Measurements from ENCODE around the gene OPN3.

DNA sequence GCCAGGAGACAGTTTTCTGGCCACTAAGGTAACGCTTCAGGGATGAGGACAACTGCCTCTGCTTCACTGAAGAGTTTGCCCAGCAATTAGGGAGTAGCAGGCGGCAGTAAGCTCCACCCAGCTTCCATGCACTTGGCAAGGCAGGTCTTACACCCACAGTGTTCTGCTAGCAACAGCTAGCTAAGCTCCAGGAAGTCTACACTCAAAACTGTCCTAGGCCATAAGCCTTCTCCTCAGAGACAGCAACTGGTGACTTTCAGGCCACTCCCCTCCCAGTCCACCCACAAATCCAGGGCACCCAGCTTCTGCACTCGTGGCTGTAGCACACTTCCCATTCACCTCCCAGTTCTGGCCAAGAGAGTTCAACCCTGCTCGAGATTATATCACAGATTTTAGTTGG, 60.7 kb downstream of the OPN3 start:
- no peak for TF ChIP-seq YY2 (tag by site-specific recombination; IDR thresholded peaks at IDR 0.05)
- TF ChIP-seq, protein P1, sequence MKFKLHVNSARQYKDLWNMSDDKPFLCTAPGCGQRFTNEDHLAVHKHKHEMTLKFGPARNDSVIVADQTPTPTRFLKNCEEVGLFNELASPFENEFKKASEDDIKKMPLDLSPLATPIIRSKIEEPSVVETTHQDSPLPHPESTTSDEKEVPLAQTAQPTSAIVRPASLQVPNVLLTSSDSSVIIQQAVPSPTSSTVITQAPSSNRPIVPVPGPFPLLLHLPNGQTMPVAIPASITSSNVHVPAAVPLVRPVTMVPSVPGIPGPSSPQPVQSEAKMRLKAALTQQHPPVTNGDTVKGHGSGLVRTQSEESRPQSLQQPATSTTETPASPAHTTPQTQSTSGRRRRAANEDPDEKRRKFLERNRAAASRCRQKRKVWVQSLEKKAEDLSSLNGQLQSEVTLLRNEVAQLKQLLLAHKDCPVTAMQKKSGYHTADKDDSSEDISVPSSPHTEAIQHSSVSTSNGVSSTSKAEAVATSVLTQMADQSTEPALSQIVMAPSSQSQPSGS (tag by site-specific recombination; IDR thresholded peaks at IDR 0.05; ENCODE audit: low read depth), result no peak
- TF ChIP-seq, protein P2, sequence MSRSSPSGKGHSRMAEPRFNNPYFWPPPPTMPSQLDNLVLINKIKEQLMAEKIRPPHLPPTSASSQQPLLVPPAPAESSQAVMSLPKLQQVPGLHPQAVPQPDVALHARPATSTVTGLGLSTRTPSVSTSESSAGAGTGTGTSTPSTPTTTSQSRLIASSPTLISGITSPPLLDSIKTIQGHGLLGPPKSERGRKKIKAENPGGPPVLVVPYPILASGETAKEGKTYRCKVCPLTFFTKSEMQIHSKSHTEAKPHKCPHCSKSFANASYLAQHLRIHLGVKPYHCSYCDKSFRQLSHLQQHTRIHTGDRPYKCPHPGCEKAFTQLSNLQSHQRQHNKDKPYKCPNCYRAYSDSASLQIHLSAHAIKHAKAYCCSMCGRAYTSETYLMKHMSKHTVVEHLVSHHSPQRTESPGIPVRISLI (tag by site-specific recombination; IDR thresholded peaks at IDR 0.05), result no peak
- no peak for TF ChIP-seq ZNF302 (tag by site-specific recombination; IDR thresholded peaks at IDR 0.05; ENCODE audit: low read depth)
- no peak for TF ChIP-seq YY1 (tag by site-specific recombination; IDR thresholded peaks at IDR 0.05)
- no peak for TF ChIP-seq ZNF658 (tag by site-specific recombination; IDR thresholded peaks at IDR 0.05)
- TF ChIP-seq, protein P3, sequence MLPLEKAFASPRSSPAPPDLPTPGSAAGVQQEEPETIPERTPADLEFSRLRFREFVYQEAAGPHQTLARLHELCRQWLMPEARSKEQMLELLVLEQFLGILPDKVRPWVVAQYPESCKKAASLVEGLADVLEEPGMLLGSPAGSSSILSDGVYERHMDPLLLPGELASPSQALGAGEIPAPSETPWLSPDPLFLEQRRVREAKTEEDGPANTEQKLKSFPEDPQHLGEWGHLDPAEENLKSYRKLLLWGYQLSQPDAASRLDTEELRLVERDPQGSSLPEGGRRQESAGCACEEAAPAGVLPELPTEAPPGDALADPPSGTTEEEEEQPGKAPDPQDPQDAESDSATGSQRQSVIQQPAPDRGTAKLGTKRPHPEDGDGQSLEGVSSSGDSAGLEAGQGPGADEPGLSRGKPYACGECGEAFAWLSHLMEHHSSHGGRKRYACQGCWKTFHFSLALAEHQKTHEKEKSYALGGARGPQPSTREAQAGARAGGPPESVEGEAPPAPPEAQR (tag by site-specific recombination; IDR thresholded peaks at IDR 0.05), result no peak
- TF ChIP-seq ZNF391 (tag by site-specific recombination; IDR thresholded peaks at IDR 0.05; ENCODE audit: borderline replicate concordance, low read depth), result no peak
- TF ChIP-seq ZNF184 (tag by site-specific recombination; IDR thresholded peaks at IDR 0.05), result no peak
- TF ChIP-seq, protein P4, sequence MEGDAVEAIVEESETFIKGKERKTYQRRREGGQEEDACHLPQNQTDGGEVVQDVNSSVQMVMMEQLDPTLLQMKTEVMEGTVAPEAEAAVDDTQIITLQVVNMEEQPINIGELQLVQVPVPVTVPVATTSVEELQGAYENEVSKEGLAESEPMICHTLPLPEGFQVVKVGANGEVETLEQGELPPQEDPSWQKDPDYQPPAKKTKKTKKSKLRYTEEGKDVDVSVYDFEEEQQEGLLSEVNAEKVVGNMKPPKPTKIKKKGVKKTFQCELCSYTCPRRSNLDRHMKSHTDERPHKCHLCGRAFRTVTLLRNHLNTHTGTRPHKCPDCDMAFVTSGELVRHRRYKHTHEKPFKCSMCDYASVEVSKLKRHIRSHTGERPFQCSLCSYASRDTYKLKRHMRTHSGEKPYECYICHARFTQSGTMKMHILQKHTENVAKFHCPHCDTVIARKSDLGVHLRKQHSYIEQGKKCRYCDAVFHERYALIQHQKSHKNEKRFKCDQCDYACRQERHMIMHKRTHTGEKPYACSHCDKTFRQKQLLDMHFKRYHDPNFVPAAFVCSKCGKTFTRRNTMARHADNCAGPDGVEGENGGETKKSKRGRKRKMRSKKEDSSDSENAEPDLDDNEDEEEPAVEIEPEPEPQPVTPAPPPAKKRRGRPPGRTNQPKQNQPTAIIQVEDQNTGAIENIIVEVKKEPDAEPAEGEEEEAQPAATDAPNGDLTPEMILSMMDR (tag by site-specific recombination; IDR thresholded peaks at IDR 0.05), result no peak
- TF ChIP-seq ZNF704 (tag by site-specific recombination; IDR thresholded peaks at IDR 0.05), result no peak
- no peak for TF ChIP-seq BCL11A (tag by site-specific recombination; IDR thresholded peaks at IDR 0.05; ENCODE audit: low read depth)
- TF ChIP-seq REST (tag by site-specific recombination; IDR thresholded peaks at IDR 0.05), result no peak

All from HEK293 (cell line).